NCI-H82 treated with DMSO at 0.1 percent for 48 hours (cell line): ENCODE data around the gene PMIS2.
"Not testable (repeated sequence)": the region's sequence is repeated elsewhere in the genome, so short reads cannot be mapped to it uniquely, and the experiment has no call there.

Experiments used
- DNase-seq: peaks from one replicate; lab custom pipeline; 2025; ENCODE audit not compliant: unreplicated experiment; lab: John Stamatoyannopoulos, UW

Gene PMIS2

DNA sequence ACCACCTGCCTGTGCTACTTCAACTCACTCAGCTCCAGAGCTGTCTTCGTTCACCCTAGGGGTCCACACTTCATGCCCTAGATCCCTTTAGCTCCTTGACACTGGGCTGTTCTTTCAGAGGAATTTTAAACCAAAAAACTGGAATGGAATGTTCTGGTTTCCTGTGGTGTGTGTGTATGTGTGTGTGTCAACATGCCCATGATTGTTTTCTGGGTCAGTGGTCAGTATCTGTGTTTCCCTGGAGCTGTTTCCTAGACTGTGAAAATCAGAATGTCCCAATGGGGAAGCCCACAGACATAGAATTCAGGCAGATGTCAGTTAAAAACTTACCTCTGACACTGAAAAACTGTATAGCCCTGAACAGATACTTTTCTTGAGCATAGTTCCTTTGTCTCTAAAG is 1.3 kb downstream of the PMIS2 start:
- DNase-seq, result no peak

- no peak for DNase-seq
Measured at GRCh38 chr19:35590875-35591274, 4.9 kb downstream of the PMIS2 start.

DNA sequence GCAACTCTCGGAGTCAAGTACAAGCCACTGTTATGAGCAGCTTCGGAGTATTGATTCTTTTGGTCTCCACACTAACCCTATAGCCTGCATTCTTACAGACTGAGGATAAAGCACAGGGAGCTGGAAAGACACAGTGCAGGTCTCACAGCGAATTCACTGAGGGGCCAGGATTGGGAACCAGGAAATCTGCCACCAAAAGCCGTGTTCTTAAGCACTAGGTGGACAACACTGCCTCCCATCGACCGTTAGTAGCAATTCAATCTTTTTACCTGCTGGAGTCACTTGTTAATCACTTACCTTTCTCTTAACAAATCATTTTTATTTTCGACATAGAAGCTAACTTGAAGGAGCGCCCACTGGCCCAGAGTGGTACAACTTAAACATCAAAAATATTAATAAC is 6.3 kb downstream of the PMIS2 start:
- no peak for DNase-seq

DNA sequence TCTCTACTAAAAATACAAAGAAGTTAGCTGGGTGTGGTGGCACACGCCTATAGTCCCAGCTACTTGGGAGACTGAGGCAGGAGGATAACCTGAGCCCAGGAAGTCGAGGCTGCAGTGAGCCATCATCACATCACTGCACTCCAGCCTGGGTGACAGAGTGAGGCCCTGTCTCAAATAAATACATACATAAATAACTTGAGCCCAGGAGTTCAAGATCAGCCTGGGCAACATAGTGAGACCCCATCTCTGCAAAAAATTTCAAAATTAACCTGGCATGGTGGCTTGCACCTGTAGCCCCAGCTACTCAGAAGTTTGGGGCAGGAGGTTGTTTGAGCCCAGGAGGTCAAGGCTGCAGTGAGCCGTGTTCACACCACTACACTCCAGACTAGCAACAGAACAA is 9.1 kb downstream of the PMIS2 start:
- DNase-seq, result not testable (repeated sequence)

DNA sequence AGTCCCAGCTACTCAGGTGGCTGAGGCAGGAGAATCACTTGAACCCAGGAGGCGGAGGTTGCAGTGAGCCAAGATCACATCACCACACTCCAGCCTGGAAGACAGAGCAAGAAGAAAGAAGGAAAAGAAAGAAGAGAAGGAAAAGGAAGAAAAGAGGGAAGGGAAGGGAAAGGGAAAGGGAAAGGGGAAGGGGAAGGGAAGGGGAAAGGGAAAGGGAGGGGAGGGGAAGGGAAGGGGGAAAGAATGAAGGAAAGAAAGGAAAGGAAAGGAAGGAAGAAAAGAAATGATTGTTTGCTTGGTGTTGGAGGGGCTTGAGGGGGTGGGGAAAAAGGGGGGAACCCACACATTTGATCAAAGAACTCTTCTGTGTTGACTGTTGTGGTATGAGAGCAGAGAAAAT is 10.0 kb downstream of the PMIS2 start:
- no peak for DNase-seq

GRCh38 chr19:35596366-35596999 is 10.5 kb downstream of the PMIS2 start:
- DNase-seq, result no peak

- no peak for DNase-seq
Measured at GRCh38 chr19:35601971-35602370, 16.0 kb downstream of the PMIS2 start.

DNA sequence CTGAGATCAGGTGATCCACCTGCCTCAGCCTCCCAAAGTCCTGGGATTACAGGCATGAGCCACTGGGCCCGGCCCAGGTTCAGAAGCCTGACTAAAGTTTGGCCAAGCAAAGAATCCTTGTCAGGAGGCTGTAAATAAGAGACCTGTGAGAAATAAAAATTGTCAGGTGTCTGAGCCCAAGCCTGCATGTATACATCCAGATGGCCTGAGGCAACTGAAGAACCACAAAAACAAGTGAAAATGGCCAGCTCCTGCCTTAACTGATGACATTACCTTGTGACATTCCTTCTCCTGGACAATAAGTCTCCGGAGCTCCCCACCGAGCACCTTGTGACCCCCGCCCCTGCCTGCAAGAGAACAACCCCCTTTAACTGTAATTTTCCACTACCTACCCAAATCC is 18.5 kb downstream of the PMIS2 start:
- DNase-seq, result not testable (repeated sequence)

- DNase-seq, result not testable (repeated sequence)
Measured at GRCh38 chr19:35607170-35607569, 21.2 kb downstream of the PMIS2 start.

GRCh38 chr19:35607661-35608060 is 21.7 kb downstream of the PMIS2 start:
- no peak for DNase-seq

- DNase-seq, result no peak
Measured at GRCh38 chr19:35608251-35608650, 22.3 kb downstream of the PMIS2 start.

- no peak for DNase-seq
Measured at GRCh38 chr19:35609851-35610353, 23.9 kb downstream of the PMIS2 start.

GRCh38 chr19:35612224-35612558 is 26.2 kb downstream of the PMIS2 start:
- DNase-seq, result no peak

- DNase-seq, result peak; percentile 70
Measured at GRCh38 chr19:35612559-35613321, 26.8 kb downstream of the PMIS2 start, which contains the start of gene HAUS5. HAUS5 (plus strand) TSS chr19:35612735; CDS start chr19:35612795, 60 bp downstream.

- no peak for DNase-seq
Measured at GRCh38 chr19:35613574-35613973, 27.6 kb downstream of the PMIS2 start.

DNA sequence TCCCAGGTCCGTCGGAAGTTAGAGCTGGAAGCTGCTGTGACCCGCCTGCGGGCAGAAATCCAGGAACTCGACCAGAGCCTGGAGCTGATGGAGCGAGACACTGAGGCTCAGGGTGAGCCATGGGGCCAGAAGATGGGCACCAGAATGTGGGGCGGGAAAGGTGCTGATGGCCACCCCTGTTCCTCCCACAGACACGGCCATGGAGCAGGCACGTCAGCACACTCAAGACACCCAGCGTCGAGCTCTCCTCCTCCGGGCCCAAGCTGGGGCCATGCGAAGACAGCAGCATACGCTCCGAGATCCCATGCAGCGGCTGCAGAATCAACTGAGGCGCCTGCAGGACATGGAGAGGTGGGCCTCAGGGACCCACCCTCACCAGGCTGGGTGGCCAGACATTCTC is 29.1 kb downstream of the PMIS2 start:
- no peak for DNase-seq

GRCh38 chr19:35618857-35619256 is 32.9 kb downstream of the PMIS2 start:
- DNase-seq, result no peak

GRCh38 chr19:35619290-35619923 is 33.4 kb downstream of the PMIS2 start:
- DNase-seq, result no peak

GRCh38 chr19:35620001-35620400 is 34.0 kb downstream of the PMIS2 start:
- DNase-seq, result no peak

DNA sequence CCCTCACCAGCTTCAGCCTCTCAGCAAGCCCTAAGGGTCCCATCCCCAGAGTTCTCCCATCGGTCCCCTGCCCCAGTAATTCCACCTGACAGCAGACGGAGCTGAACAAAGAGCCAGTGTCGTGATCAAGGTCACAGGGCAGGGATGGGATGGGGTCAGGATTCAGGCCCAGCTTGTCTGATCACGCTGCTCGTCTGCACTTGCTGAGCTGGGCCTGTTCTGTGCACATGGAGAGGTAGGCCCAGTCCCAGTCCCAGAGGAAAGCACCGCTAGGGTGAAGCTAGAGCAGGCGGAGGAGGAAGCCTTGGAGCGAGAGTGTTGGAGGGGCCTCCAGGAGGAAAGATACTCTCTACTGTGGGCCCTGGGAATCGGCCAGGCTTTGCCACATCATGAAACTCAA is 35.7 kb downstream of the PMIS2 start:
- DNase-seq, result no peak

DNA sequence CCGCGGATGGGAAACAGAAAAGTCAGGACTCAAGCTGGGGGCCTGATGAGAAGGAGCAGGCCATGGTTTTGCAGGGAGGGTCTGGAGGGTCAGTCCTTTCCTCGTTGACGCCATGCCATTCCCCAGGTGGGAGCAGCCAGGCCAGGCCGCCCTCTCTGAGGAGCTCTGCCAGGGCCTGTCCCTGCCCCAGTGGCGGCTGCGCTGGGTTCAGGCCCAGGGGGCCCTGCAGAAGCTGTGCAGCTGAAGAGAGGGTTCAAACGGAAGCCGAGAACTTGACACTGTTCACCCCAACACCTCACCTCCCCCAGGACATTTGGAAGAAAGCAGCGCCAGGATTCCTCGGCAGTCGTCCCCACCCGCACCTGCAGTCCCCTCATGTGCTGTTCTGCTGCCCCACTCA is 36.8 kb downstream of the PMIS2 start:
- no peak for DNase-seq
